HG03457 (cell line): ENCODE data around the gene CCDC183.
"Not testable (repeated sequence)": the region's sequence is repeated elsewhere in the genome, so short reads cannot be mapped to it uniquely, and the experiment has no call there.

Source experiments
- ATAC-seq: cut with Tn5 transposase; IDR thresholded peaks from one replicate; pipeline ENCODE4 v1.9.1; 2021; ENCODE audit warnings: moderate number of reproducible peaks; ENCODE audit not compliant: unreplicated experiment

CCDC183 gene

DNA sequence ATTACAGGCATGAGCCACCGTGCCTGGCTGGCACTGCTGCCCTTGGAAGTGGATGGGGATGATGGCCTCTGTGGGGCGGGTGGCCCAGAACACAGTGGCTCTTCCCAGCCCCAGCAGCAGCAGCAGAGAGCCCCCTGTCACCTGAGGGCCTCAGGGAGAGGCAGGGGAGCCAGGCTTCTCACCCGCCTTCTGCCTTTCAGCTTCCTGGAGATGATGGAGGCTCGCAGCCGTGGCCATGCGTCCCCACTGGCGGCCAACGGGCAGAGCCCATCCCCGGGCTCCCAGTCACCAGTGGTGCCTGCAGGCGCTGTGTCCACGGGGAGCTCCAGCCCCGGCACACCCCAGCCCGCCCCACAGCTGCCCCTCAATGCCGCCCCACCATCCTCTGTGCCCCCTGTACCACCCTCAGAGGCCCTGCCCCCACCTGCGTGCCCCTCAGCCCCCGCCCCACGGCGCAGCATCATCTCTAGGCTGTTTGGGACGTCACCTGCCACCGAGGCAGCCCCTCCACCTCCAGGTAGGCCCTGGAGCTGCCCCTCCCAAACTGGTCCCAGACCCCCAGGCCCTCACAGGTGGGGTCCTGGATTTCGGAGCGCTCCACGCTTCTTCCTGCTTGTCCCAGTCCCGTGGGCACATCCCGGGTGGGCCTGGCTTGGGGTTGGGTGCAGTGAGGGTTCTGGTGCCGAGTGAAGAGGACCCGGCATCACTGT is 41.2 kb downstream of the CCDC183 start:
- ATAC-seq, result no peak

DNA sequence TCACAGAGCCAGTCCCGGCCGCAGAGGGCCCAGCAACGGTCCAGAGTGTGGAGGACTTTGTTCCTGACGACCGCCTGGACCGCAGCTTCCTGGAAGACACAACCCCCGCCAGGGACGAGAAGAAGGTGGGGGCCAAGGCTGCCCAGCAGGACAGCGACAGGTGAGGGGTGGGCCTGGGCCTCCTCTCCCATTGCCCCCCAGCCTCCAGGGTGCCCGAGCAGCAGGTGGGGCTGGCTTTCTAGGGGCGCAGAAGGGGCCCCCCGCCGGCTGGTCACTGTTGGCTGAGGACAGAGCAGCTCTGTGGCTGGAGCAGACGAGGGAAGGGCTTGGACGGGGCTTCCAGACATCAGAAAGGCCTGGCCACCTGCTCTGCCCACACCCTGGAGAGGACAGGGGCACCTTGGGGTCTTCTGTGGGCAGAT is 41.7 kb downstream of the CCDC183 start:
- not testable (repeated sequence) for ATAC-seq

DNA sequence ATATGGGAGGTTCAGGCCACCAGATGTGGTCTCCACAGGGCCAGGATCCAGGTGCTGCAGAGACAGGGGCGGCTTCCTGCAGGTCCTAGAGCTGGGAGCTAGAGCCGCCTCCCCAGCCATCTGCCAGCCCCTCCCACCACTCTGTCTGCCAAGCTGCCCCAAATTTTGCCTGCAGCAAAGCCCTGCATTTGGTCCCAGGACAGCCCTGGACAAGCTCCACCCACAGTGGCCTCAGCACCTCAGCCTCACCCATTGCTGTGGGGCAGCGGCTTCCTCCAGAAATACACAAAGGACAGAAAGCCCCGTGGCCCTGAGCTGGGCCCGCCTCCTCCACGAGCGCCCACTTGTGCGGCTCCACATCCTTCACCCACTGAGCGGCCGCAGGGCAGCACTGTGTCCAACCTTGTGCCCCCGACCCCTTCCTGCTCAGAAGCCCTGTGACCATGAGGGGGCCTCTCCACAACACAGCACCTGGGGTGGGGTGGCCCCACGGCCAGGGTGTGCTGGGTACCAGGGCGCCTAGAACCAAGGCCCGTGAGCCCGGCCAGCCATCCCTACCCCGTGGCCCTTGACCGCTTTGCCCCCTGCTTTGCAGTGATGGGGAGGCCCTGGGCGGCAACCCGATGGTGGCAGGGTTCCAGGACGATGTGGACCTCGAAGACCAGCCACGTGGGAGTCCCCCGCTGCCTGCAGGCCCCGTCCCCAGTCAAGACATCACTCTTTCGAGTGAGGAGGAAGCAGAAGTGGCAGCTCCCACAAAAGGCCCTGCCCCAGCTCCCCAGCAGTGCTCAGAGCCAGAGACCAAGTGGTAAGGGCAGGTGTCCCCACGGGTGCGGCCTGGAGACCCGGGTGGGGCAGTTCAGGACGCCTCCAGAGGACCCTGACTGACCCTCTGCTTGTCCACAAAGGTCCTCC is 42.4 kb downstream of the CCDC183 start:
- no peak for ATAC-seq

DNA sequence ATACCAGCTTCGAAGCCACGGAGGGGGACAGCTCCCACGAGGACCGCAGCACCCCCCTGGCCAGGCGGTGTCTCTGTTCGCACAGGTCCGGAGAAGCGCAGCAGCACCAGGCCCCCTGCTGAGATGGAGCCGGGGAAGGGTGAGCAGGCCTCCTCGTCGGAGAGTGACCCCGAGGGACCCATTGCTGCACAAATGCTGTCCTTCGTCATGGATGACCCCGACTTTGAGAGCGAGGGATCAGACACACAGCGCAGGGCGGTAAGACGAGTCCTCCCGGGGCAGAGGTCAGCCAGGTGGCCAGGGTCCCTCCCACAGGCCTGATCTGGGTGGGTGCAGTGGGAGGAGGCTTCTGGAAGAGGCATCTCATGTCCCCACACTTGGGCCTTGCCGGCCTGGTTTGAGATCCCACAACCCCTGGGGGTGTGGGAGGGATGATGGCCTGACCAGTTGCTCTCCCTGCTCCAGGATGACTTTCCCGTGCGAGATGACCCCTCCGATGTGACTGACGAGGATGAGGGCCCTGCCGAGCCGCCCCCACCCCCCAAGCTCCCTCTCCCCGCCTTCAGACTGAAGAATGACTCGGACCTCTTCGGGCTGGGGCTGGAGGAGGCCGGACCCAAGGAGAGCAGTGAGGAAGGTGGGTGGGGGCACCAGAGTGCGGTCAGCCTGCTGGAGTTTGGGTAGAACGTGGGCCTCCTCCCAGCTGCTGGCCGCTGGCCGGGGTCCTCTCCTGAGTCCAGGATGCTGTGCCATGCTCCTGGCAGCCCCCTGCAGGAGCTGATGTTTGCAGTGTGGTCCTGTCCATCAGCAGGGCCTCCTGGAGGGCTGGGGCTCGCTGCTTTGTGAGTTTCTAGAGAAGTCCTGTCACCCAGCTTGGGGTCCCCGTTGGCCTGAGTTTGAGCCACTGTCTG is 43.3 kb downstream of the CCDC183 start:
- ATAC-seq, result no peak

DNA sequence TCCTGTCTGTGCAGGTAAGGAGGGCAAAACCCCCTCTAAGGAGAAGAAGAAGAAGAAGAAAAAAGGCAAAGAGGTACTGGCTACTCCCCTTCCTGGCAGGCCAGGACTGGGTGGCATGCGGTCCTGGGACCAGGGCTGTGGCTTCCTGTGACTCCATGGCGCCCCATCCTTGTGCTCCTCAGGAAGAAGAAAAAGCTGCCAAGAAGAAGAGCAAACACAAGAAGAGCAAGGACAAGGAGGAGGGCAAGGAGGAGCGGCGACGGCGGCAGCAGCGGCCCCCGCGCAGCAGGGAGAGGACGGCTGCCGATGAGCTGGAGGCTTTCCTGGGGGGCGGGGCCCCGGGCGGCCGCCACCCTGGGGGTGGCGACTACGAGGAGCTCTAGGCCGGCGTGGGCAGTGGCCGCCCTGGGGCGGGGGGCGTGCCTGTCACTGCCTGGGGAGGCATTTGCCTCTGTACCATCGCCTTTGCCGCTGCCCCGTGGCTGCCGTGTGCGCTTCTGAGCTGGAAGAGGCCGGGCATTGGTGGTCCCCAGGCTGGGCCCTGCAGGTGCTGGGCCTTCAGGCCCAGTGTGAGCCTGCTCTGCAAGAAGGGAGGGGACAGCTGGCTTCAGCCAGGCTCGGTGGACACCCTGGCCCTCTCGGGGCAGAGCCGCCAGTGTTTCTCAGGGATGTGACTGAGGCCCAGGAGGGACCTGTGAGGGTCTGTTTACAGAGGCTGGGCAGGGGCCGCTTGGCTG is 44.2 kb downstream of the CCDC183 start:
- ATAC-seq, result no peak

DNA sequence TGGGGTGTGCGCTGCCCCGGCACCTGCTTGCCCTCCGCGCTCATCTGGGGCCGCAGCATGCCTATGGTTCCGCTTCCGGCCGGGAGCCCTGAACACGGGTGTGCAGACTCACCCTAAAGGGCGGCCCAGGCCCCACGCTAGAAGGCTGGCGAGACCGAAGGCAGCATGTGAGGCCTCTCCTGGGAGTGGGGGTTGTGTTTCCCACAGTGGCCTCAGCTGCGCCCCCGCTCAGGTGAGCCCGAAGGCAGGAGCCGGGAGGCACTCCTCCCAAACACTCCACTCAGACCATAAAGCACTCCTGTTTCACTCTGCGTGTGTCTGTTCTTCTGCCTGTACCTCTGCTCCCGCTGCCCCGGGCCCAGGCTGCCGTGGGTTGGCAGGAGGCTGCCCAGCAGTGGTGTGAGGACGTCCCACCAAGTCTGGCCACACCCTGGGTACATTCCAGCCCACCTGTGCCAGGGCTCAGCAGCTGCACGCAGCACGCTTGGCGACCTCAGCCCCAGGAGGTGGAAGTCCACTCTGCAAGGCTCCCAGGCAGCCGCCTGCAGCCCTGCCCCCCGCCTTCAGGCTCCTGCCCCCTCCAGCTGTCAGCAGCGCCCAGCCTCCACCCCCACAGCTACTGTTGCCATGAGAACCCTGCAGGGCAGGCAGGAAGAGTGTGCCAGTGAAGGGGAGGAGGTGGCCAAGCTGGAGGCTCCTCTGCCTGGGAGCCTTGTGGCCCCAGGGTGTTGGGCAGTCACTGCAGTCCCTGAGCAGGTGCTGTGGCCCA is 44.9 kb downstream of the CCDC183 start:
- no peak for ATAC-seq

DNA sequence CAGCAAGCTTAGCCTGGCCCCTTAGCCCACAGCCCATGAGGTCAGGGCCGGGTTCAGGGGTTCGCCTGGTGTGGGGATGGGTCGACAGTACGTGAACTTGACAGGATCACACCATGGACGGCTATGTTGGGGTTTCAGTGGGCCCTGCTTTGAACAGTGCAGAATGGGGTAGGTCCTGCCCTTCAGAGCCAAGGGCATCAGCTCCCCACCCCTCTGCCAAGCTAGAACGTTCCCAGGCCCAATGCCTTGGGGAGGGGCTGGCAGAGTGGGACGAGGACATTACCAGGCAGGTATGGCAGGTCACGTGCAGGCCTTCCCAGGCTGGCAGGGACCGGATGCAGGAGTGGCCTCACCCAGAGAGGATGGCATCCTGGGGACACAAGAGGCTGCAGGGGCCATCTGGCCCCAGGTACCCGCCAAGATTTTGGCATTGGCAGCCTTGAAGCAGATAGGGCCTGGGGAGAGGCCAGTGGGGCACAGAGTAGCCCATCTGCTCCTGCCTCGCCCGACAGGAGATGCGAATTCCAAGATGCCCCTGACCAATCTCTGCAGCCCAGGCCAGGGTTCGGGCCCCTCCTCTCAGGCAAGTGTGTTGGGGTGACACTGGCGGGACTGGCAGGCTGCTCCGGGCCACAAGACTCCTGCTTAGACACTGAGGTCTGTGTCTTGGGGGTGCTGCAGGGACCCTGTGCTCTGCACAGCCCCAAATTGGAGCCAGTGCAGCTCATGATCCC is 45.7 kb downstream of the CCDC183 start:
- ATAC-seq, result not testable (repeated sequence)

DNA sequence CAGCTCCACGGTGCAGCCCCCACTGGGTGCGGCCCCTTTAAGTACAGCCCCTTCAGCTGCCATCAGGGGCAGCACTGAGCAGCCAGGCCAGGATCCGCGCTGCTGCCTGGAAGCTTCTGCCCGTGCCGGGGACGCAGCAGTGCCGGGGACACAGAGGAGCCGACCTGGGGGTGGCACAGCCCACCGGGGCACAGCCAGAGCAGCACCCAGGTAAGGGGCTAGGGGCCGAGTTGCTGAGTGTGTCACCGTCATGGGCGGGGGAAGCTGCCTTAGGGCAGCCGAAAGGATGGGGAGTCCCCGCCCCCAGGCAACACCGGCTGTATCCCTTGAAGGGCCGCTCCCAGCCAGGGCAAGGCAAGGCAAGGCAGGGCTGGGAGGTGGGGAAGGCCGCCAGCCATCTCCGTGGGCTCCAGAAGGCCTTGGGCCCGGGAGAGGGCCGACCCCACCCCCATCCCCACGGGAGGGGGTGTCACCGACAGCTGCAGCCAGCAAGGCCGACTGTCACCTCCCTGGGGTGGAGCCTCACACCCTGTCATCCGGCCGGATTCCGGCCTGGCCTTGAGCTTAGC is 46.3 kb downstream of the CCDC183 start, which contains the start of gene AJM1:
Gene AJM1 (plus strand): TSS at position 99 of the 569 bp plus-strand sequence. CDS start 1,937 bp downstream, outside the sequence.
- ATAC-seq, result peak; percentile 46

DNA sequence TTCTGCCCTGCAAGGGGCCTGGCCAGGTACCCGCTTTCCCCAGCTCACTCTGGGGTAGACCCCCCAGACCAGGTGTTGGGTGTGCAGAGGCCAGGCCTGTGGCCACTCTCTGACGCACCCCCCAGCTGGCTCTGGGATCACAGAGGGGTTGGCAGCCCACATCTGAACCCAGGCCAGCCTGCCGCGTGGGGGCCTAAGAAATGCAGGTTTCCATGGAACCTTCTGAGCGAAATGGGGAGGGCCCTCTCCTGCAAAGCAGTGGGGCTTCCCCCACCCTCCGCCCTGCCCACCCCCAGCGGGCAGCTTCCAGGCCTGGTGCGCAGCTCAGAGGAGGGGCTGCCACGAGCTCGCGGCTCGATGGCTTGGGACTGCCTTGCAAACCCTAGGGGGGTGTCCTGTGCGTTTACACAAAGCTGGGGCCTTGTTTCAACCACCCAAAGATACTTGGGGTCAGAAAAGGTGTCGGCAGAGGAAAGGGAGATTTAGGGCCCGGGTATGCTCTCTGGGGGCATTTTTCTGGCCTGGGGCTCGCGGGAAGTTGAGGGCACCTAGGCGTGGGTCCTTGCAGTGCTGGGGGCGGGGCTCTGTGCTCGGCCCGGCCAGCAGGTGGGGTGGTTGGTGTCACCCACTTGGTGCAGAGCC is 47.1 kb downstream of the CCDC183 start:
- not testable (repeated sequence) for ATAC-seq

DNA sequence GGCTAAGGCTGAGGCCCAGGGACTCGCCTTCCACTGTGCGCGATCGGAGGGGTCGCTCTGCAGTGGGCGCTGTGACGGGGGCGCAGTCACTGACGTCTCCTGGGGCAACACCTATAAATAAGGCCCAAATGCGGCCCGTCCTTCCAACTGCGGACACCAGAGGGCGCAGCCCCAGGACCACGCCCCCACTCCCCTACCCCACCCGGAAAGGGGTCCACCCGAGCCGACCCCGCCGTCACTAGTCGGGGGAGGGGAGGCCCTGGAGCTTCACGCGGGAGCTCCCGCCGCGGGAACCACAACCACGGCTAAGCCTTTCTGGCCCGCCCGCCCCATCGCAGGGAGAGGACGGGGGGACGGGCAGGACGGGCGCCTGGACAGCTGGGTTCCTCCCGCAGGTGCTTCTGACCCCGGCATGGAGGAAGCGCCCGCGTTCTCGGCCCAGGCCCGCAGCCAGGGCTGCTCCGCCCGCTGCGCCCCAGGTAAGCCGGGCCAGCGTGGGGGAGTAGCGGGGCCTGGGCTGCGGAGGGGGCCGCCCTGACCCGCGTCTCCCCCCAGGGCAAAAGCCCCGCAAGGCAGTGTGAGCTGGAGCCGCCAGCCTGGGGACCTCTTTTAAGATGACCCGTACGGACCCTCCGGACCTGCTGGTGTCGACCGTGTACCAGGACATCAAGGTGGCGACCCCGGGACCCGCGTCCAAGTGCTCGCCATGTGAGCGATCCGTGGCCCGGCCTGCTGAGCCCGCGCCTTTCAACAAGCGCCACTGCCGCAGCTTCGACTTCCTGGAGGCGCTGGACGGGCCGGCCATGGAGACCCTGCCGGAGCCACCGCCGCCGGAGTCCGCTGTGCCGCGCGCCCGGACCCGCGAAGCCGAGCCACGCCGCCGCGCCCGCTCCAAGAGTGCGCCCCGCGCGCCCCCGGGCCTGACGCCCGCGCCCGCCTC is 47.9 kb downstream of the CCDC183 start:
- ATAC-seq, result not testable (repeated sequence)

DNA sequence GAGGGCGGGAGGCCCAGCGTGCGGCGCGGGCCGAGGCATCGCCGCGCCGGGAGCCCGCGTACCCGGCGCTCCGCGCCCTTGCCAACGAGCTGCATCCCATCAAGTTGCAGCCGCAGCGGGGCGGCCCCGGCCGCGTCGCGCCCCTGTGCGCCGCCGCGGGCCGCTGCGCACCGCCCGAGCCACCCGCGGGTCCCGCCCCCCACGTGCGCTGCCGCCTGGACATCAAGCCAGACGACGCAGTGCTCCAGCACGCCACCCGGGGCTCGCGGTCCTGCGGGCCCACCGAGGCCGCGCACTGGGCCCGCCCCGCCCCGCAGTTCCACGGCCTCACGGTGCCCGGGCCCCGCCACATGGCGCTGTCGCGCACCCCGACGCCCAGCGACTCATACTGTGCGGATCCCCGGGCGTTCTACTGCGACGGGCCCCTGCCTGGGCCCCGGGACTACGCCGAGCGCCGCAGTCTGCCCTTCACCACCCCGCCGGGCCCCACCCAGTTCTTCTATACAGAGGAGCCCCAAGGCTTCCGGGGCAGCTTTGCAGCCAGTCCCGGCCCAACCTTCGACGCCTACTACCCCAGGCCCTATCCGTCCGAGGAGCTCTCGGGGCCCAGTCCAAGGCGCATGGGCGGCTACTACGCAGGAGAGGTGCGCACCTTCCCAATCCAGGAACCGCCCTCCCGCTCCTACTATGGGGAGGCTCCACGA is 48.8 kb downstream of the CCDC183 start:
- no peak for ATAC-seq

DNA sequence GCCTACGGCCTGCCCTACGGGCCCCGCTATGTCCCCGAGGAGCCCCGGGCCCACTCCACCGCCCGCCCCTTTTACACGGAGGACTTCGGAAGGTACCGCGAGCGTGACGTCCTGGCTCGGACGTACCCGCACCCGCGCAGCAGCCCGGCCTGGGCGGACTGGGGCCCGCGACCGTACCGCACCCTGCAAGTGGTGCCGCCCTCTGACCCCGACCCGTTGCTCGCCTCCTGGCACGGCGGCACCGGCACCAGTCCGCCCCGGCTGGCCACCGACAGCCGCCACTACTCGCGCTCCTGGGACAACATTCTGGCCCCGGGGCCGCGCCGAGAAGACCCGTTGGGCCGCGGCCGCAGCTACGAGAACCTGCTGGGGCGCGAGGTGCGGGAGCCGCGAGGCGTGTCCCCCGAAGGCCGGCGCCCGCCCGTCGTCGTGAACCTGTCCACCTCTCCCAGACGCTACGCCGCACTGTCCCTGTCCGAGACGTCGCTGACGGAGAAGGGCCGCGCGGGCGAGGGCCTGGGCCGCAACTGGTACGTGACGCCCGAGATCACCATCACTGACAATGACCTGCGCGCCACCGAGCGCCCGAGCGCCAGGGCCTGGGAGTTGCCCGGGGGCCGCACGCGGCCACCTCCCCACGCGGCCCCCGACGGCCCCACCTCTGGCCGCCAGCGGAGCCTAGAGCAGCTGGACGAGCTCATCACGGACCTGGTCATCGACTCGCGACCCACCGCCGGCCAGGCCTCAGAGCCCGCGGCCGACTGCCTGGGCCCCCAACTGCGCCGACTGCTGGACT is 49.5 kb downstream of the CCDC183 start:
- ATAC-seq, result no peak

DNA sequence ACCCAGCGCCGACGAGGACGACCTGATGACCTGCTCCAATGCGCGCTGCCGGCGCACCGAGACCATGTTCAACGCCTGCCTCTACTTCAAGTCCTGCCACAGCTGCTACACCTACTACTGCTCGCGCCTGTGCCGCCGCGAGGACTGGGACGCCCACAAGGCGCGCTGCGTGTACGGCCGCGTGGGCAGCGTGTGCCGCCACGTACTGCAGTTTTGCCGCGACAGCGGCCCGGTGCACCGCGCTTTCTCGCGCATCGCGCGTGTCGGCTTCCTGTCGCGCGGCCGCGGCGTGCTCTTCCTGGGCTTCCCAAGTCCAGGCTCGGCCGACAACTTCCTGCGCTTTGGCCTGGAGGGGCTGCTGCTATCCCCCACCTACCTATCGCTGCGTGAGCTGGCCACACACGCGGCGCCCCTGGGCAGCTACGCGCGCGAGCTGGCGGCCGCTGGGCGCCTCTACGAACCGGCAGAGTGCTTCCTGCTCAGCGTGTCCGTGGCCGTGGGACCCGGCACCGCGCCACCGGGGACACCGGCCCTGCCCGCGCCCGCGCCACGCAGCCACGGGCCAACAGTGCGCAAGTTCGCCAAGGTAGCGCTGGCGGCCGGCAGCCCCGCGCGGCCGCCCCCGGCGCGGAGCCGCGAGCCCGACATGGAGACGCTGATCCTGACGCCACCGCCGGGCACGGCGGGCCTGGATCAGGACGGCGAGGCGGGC is 50.4 kb downstream of the CCDC183 start:
- no peak for ATAC-seq

DNA sequence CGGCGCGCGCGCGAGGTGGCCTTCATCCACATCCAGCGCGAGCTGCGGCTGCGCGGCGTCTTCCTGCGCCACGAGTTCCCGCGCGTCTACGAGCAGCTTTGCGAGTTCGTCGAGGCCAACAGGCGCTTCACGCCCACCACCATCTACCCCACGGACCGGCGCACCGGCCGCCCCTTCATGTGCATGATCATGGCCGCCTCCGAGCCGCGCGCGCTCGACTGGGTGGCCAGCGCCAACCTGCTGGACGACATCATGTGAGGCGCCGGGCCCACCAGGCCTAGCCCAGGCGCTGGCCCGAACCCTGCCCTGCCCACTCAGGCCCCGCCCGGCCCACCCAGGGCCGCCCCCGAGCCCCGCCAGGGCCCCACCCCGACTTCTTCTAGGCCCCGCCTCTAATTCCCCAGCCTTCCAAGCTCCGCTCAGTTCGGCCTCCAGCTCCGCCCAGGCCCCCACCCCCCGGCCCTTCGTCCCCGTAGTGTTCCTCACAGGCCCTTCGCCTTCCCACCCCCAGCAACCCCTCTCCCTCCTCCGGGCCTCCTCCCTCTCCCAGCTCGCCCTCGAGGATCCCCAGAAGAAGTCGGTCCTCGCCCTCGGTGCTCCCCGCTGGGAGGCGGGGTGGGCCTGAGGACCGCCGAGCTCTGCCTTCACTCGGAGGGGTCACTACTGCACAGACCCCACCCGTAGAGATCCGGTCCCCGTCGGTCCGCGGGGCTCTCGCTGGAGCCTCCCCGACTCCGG is 51.1 kb downstream of the CCDC183 start:
- ATAC-seq, result no peak
